Raji (cell line): ENCODE results near the gene PSMB7.

ENCODE experiments used
- POLR2A ChIP-seq: IDR thresholded peaks from 2 replicates; pipeline ENCODE4 v1.6.1; 2011; ENCODE audit warnings: low read depth, low read length, control low read depth; ENCODE audit not compliant: insufficient read depth

Gene PSMB7

GRCh38 chr9:124377551-124378406, 37.5 kb downstream of the PSMB7 start:
- no peak for TF ChIP-seq POLR2A

GRCh38 chr9:124376329-124376728, 38.9 kb downstream of the PSMB7 start:
- no peak for TF ChIP-seq POLR2A

GRCh38 chr9:124375726-124376125, 39.5 kb downstream of the PSMB7 start:
- no peak for TF ChIP-seq POLR2A

- no peak for TF ChIP-seq POLR2A
These were observed 41.4 kb downstream of the PSMB7 start for GRCh38 chr9:124373851-124374250.

GRCh38 chr9:124373386-124373785, 41.9 kb downstream of the PSMB7 start:
- TF ChIP-seq POLR2A, result no peak

- no peak for TF ChIP-seq POLR2A
These were observed 43.2 kb downstream of the PSMB7 start for GRCh38 chr9:124372038-124372437.

GRCh38 chr9:124370896-124371582, 44.2 kb downstream of the PSMB7 start:
- no peak for TF ChIP-seq POLR2A

GRCh38 chr9:124369231-124369797, 45.9 kb downstream of the PSMB7 start:
- TF ChIP-seq POLR2A, result no peak

GRCh38 chr9:124368692-124369091, 46.5 kb downstream of the PSMB7 start:
- TF ChIP-seq POLR2A, result no peak

- no peak for TF ChIP-seq POLR2A
These were observed 48.6 kb downstream of the PSMB7 start for GRCh38 chr9:124366476-124367220.

- no peak for TF ChIP-seq POLR2A
These were observed 50.2 kb downstream of the PSMB7 start for GRCh38 chr9:124365036-124365435.

- no peak for TF ChIP-seq POLR2A
These were observed 51.1 kb downstream of the PSMB7 start for GRCh38 chr9:124364141-124364540.

- no peak for TF ChIP-seq POLR2A
These were observed 51.7 kb downstream of the PSMB7 start for GRCh38 chr9:124363326-124364096.

GRCh38 chr9:124361128-124361527, 54.1 kb downstream of the PSMB7 start:
- TF ChIP-seq POLR2A, result no peak
